WTC11 (cell line): ENCODE data around the gene ARHGAP44. TPM values are rescaled to one million over a fixed set of nuclear protein-coding genes. Genes with fewer than 3 reads are reported as not detected.

ENCODE experiments used
- ATAC-seq: fragments of 200-7000 bp; cut with Tn5 transposase; 2 replicates; pipeline ENCODE4 v1.10.0; 2021; ENCODE audit warnings: mild to moderate bottlenecking, moderate library complexity
- CTCF ChIA-PET: fragments of 300-600 bp; sonication (Branson Sonifier 250); formaldehyde crosslinking; loops from one replicate; lab custom pipeline; 2021; ENCODE audit warnings: antibody characterized with exemption; lab: Charles Lee
- POLR2A ChIA-PET: fragments of 350-600 bp; sonication (Branson Sonifier 250); formaldehyde crosslinking; loops from one replicate; lab custom pipeline; 2021; ENCODE audit warnings: antibody characterized with exemption; lab: Charles Lee
- DNase-seq: peaks from one replicate; pipeline ENCODE4 v3.0.0; 2021; ENCODE audit warnings: low spot score
- H3K27ac Mint-ChIP-seq: 2 replicates; pipeline ENCODE4 v1.8.0; 2021; ENCODE audit warnings: mixed read lengths
- H3K27me3 Mint-ChIP-seq: 2 replicates; pipeline ENCODE4 v1.8.0; 2021; ENCODE audit warnings: low read depth, mild to moderate bottlenecking, moderate library complexity, mixed read lengths
- H3K36me3 Mint-ChIP-seq: 2 replicates; pipeline ENCODE4 v1.8.0; 2021; ENCODE audit warnings: mixed read lengths
- H3K4me1 Mint-ChIP-seq: 2 replicates; pipeline ENCODE4 v1.8.0; 2022; ENCODE audit warnings: mixed read lengths
- H3K4me3 Mint-ChIP-seq: 2 replicates; pipeline ENCODE4 v1.8.0; 2021; ENCODE audit warnings: mild to moderate bottlenecking, moderate library complexity, mixed read lengths
- H3K9me3 Mint-ChIP-seq: 2 replicates; pipeline ENCODE4 v1.8.0; 2021; ENCODE audit warnings: mixed read lengths
- NFATC4 ChIP-seq: fragments of 250-450 bp; sonication (Bioruptor Pico); IDR thresholded peaks from 2 replicates; pipeline ENCODE4 v1.9.0; 2021; ENCODE audit warnings: mild to moderate bottlenecking
- NR2C2 ChIP-seq: sonication (generic); formaldehyde crosslinking; IDR thresholded peaks from 2 replicates; pipeline ENCODE4 v1.8.0; 2022; ENCODE audit warnings: mild to moderate bottlenecking, missing genetic modification reagents
- SP1 ChIP-seq: sonication (generic); formaldehyde crosslinking; conservative IDR thresholded peaks from 2 replicates; pipeline ENCODE4 v1.8.1; 2022; ENCODE audit warnings: missing genetic modification reagents
- TEAD4 ChIP-seq: sonication (generic); formaldehyde crosslinking; IDR thresholded peaks from 2 replicates; pipeline ENCODE4 v1.8.0; 2022; ENCODE audit warnings: mild to moderate bottlenecking, missing genetic modification reagents
- TP53 ChIP-seq: sonication (generic); formaldehyde crosslinking; IDR thresholded peaks from 2 replicates; pipeline ENCODE4 v1.8.1; 2023; ENCODE audit warnings: mild to moderate bottlenecking, missing genetic modification reagents
- ZNF396 ChIP-seq: fragments of 250-450 bp; sonication (Bioruptor Pico); IDR thresholded peaks from 2 replicates; pipeline ENCODE4 v1.8.0; 2021; ENCODE audit warnings: mild to moderate bottlenecking, moderate library complexity, borderline replicate concordance
- ZNF671 ChIP-seq: fragments of 250-450 bp; sonication (Bioruptor Pico); IDR thresholded peaks from 2 replicates; pipeline ENCODE4 v1.8.0; 2021; ENCODE audit warnings: mild to moderate bottlenecking
- total RNA-seq: library from RNA; stranded (reverse); gene quantifications from 3 replicates; pipeline ENCODE4 v1.2.3, GENCODE V29; 2021
- TF ChIP-seq, protein P1 (sequence below): sonication (generic); formaldehyde crosslinking; IDR thresholded peaks from 2 replicates; pipeline ENCODE4 v1.8.1; 2023; ENCODE audit warnings: mild to moderate bottlenecking, missing genetic modification reagents, borderline replicate concordance
- TF ChIP-seq, protein P2 (sequence below): sonication (generic); formaldehyde crosslinking; IDR thresholded peaks from 2 replicates; pipeline ENCODE4 v1.8.0; 2022; ENCODE audit warnings: mild to moderate bottlenecking, missing genetic modification reagents
- TF ChIP-seq, protein P3 (sequence below): fragments of 250-450 bp; sonication (Bioruptor Pico); IDR thresholded peaks from 2 replicates; pipeline ENCODE4 v1.9.0; 2021; ENCODE audit warnings: mild to moderate bottlenecking
- TF ChIP-seq, protein P4 (sequence below): sonication (generic); formaldehyde crosslinking; conservative IDR thresholded peaks from 2 replicates; pipeline ENCODE4 v1.8.1; 2023; ENCODE audit warnings: mild to moderate bottlenecking, low read depth, missing genetic modification reagents, moderate library complexity
- TF ChIP-seq, protein P5 (sequence below): fragments of 250-450 bp; sonication (Bioruptor Pico); IDR thresholded peaks from 2 replicates; pipeline ENCODE4 v1.9.0; 2021; ENCODE audit warnings: mild to moderate bottlenecking, borderline replicate concordance

The ARHGAP44 gene
- total RNA-seq, 1 experiment from 2014 or later = 23.8 TPM

DNA sequence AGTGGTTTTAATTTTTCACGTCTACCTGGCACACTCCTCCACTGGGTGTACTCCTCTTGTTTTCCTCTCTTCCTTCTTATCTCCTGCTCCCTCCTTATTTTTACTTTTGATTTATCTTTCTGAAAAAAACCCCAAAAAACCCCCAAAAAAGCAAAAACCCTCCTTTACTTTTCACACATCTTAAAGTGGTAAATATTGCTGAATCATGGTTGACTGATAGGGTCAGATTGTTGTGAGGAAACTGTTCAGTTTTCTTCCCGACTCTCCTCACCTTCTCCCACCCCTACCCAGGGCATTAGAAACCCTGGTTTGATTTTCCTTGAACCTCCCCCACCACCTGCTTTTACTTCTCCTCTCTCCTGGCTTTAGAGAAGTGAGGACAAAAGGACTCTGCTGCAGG is 25.4 kb downstream of the ARHGAP44 start:
- peaks cover 18% of the 10 kb centered on the region for H3K36me3 Mint-ChIP-seq
- POLR2A ChIA-PET = no interaction called here
- H3K4me3 Mint-ChIP-seq = no peak overlapping the region
- DNase-seq (no peak), ATAC-seq (no peak)
- peaks cover 24% of the 10 kb centered on the region for H3K4me1 Mint-ChIP-seq
- TF ChIP-seq, protein P1, sequence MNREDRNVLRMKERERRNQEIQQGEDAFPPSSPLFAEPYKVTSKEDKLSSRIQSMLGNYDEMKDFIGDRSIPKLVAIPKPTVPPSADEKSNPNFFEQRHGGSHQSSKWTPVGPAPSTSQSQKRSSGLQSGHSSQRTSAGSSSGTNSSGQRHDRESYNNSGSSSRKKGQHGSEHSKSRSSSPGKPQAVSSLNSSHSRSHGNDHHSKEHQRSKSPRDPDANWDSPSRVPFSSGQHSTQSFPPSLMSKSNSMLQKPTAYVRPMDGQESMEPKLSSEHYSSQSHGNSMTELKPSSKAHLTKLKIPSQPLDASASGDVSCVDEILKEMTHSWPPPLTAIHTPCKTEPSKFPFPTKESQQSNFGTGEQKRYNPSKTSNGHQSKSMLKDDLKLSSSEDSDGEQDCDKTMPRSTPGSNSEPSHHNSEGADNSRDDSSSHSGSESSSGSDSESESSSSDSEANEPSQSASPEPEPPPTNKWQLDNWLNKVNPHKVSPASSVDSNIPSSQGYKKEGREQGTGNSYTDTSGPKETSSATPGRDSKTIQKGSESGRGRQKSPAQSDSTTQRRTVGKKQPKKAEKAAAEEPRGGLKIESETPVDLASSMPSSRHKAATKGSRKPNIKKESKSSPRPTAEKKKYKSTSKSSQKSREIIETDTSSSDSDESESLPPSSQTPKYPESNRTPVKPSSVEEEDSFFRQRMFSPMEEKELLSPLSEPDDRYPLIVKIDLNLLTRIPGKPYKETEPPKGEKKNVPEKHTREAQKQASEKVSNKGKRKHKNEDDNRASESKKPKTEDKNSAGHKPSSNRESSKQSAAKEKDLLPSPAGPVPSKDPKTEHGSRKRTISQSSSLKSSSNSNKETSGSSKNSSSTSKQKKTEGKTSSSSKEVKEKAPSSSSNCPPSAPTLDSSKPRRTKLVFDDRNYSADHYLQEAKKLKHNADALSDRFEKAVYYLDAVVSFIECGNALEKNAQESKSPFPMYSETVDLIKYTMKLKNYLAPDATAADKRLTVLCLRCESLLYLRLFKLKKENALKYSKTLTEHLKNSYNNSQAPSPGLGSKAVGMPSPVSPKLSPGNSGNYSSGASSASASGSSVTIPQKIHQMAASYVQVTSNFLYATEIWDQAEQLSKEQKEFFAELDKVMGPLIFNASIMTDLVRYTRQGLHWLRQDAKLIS (CRISPR knock-in tag) = no peak
- TF ChIP-seq, protein P2, sequence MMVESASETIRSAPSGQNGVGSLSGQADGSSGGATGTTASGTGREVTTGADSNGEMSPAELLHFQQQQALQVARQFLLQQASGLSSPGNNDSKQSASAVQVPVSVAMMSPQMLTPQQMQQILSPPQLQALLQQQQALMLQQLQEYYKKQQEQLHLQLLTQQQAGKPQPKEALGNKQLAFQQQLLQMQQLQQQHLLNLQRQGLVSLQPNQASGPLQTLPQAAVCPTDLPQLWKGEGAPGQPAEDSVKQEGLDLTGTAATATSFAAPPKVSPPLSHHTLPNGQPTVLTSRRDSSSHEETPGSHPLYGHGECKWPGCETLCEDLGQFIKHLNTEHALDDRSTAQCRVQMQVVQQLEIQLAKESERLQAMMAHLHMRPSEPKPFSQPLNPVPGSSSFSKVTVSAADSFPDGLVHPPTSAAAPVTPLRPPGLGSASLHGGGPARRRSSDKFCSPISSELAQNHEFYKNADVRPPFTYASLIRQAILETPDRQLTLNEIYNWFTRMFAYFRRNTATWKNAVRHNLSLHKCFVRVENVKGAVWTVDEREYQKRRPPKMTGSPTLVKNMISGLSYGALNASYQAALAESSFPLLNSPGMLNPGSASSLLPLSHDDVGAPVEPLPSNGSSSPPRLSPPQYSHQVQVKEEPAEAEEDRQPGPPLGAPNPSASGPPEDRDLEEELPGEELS (CRISPR knock-in tag) = no peak
- TF ChIP-seq ZNF396 (CRISPR knock-in tag) (no peak), SP1 (no peak), TEAD4 (CRISPR knock-in tag) (no peak)
- TF ChIP-seq, protein P3, sequence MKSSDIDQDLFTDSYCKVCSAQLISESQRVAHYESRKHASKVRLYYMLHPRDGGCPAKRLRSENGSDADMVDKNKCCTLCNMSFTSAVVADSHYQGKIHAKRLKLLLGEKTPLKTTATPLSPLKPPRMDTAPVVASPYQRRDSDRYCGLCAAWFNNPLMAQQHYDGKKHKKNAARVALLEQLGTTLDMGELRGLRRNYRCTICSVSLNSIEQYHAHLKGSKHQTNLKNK = no peak
- TF ChIP-seq, protein P4, sequence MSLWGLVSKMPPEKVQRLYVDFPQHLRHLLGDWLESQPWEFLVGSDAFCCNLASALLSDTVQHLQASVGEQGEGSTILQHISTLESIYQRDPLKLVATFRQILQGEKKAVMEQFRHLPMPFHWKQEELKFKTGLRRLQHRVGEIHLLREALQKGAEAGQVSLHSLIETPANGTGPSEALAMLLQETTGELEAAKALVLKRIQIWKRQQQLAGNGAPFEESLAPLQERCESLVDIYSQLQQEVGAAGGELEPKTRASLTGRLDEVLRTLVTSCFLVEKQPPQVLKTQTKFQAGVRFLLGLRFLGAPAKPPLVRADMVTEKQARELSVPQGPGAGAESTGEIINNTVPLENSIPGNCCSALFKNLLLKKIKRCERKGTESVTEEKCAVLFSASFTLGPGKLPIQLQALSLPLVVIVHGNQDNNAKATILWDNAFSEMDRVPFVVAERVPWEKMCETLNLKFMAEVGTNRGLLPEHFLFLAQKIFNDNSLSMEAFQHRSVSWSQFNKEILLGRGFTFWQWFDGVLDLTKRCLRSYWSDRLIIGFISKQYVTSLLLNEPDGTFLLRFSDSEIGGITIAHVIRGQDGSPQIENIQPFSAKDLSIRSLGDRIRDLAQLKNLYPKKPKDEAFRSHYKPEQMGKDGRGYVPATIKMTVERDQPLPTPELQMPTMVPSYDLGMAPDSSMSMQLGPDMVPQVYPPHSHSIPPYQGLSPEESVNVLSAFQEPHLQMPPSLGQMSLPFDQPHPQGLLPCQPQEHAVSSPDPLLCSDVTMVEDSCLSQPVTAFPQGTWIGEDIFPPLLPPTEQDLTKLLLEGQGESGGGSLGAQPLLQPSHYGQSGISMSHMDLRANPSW (CRISPR knock-in tag) = no peak
- H3K9me3 Mint-ChIP-seq = peaks cover 28% of the 10 kb centered on the region
- no peaks in the 10 kb centered on the region; the same call in 1 of the 2 replicates for H3K27me3 Mint-ChIP-seq
- H3K27ac Mint-ChIP-seq = no peak overlapping the region
- CTCF ChIA-PET = no interaction called here

DNA sequence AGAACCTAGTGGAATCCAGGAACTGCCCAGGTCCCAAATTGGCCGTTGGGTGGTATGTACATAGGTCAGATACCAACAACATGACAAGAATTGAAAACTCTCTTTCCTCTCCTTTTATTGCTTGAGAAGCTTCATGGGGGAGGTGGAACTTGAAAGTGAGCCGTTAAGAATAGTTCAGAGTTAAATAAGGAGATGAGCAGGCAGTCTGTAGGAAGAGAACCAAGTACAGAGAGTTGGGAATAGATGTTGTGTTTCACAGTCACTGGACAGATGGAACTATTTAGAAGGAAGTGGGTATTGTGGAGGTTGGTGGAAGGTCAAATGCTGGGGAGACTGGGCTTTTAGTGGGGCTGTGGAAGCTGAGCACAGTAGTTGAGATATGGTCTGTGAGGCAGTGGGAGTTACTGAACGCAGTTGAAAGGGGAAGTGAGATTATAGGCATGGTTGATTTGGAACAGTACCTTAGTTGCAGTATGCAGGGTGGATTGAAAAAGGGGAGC is 26.4 kb downstream of the ARHGAP44 start:
- Mint-ChIP-seq H3K27ac (no peak overlapping the region), H3K9me3 (peaks cover 18% of the 10 kb centered on the region), H3K4me1 (peaks cover 17% of the 10 kb centered on the region), H3K27me3 (no peaks in the 10 kb centered on the region; the same call in 1 of the 2 replicates), H3K36me3 (peaks cover 11% of the 10 kb centered on the region), H3K4me3 (no peak overlapping the region)
- ChIA-PET CTCF (no interaction called here), POLR2A (interaction anchor here (0.7 kb wide), 1 partner anchor 26 kb away, joined by 3 read pairs; the partner anchor contains the start of gene ARHGAP44)
- no peak for DNase-seq
- ATAC-seq = no peak
- TF ChIP-seq ZNF671 (CRISPR knock-in tag) (no peak), NFATC4 (CRISPR knock-in tag) (no peak), TP53 (CRISPR knock-in tag) (no peak), NR2C2 (no peak)
- TF ChIP-seq, protein P5, sequence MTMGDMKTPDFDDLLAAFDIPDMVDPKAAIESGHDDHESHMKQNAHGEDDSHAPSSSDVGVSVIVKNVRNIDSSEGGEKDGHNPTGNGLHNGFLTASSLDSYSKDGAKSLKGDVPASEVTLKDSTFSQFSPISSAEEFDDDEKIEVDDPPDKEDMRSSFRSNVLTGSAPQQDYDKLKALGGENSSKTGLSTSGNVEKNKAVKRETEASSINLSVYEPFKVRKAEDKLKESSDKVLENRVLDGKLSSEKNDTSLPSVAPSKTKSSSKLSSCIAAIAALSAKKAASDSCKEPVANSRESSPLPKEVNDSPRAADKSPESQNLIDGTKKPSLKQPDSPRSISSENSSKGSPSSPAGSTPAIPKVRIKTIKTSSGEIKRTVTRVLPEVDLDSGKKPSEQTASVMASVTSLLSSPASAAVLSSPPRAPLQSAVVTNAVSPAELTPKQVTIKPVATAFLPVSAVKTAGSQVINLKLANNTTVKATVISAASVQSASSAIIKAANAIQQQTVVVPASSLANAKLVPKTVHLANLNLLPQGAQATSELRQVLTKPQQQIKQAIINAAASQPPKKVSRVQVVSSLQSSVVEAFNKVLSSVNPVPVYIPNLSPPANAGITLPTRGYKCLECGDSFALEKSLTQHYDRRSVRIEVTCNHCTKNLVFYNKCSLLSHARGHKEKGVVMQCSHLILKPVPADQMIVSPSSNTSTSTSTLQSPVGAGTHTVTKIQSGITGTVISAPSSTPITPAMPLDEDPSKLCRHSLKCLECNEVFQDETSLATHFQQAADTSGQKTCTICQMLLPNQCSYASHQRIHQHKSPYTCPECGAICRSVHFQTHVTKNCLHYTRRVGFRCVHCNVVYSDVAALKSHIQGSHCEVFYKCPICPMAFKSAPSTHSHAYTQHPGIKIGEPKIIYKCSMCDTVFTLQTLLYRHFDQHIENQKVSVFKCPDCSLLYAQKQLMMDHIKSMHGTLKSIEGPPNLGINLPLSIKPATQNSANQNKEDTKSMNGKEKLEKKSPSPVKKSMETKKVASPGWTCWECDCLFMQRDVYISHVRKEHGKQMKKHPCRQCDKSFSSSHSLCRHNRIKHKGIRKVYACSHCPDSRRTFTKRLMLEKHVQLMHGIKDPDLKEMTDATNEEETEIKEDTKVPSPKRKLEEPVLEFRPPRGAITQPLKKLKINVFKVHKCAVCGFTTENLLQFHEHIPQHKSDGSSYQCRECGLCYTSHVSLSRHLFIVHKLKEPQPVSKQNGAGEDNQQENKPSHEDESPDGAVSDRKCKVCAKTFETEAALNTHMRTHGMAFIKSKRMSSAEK = no peak
